GM21528 (cell line): ENCODE data around the gene NTN1.

Experiments
- ATAC-seq: cut with Tn5 transposase; IDR thresholded peaks from one replicate; pipeline ENCODE4 v1.9.1; 2021; ENCODE audit warnings: mild to moderate bottlenecking, moderate library complexity; ENCODE audit not compliant: unreplicated experiment, low FRiP score

The NTN1 gene

GRCh38 chr17:9258115-9259015, 237.1 kb downstream of the NTN1 start:
- ATAC-seq: no peak

- no peak for ATAC-seq
Measured at GRCh38 chr17:9259419-9259818, 238.1 kb downstream of the NTN1 start.

- ATAC-seq: no peak
Measured at GRCh38 chr17:9261081-9262012, 240.0 kb downstream of the NTN1 start.

- ATAC-seq: no peak
Measured at GRCh38 chr17:9266031-9266680, 244.8 kb downstream of the NTN1 start.

GRCh38 chr17:9266697-9267117, 245.4 kb downstream of the NTN1 start:
- no peak for ATAC-seq

GRCh38 chr17:9268546-9268945, 247.2 kb downstream of the NTN1 start:
- no peak for ATAC-seq

- ATAC-seq: no peak
Measured at GRCh38 chr17:9269350-9270035, 248.2 kb downstream of the NTN1 start.

- no peak for ATAC-seq
Measured at GRCh38 chr17:9270921-9271320, 249.6 kb downstream of the NTN1 start.

GRCh38 chr17:9271989-9272388, 250.7 kb downstream of the NTN1 start:
- ATAC-seq: no peak

- ATAC-seq: no peak
Measured at GRCh38 chr17:9272501-9273200, 251.3 kb downstream of the NTN1 start.

- no peak for ATAC-seq
Measured at GRCh38 chr17:9273428-9274391, 252.4 kb downstream of the NTN1 start.

GRCh38 chr17:9274973-9275372, 253.7 kb downstream of the NTN1 start:
- ATAC-seq: no peak

- no peak for ATAC-seq
Measured at GRCh38 chr17:9279893-9280292, 258.6 kb downstream of the NTN1 start.

GRCh38 chr17:9283909-9284308, 262.6 kb downstream of the NTN1 start:
- no peak for ATAC-seq

- ATAC-seq: no peak
Measured at GRCh38 chr17:9284884-9285283, 263.6 kb downstream of the NTN1 start.

- ATAC-seq: no peak
Measured at GRCh38 chr17:9285602-9286427, 264.5 kb downstream of the NTN1 start.

GRCh38 chr17:9286434-9286833, 265.1 kb downstream of the NTN1 start:
- no peak for ATAC-seq

- no peak for ATAC-seq
Measured at GRCh38 chr17:9287306-9287705, 266.0 kb downstream of the NTN1 start.
